Measurements from ENCODE around the gene NTMT2.

The NTMT2 gene

GRCh38 chr1:170145061-170145460 lies 698 bp upstream of the NTMT2 start:
- no peak for TF ChIP-seq CTCF (IDR thresholded peaks at IDR 0.05)
- no peak for DNase-seq (ENCODE audit: low spot score)

GRCh38 chr1:170146720-170147263 lies 1.0 kb downstream of the NTMT2 start:
- TF ChIP-seq CTCF (IDR thresholded peaks at IDR 0.05), result no peak
- H3K4me3 ChIP-seq, result no peak overlapping the region
- no peak for DNase-seq (ENCODE audit: low spot score)
- H3K27ac ChIP-seq, result no peak overlapping the region

More at GRCh38 chr1:170145061-170145460, 698 bp upstream of the NTMT2 start:
- no peak overlapping the region for H3K27ac ChIP-seq
- no peak overlapping the region for H3K4me3 ChIP-seq

DNA sequence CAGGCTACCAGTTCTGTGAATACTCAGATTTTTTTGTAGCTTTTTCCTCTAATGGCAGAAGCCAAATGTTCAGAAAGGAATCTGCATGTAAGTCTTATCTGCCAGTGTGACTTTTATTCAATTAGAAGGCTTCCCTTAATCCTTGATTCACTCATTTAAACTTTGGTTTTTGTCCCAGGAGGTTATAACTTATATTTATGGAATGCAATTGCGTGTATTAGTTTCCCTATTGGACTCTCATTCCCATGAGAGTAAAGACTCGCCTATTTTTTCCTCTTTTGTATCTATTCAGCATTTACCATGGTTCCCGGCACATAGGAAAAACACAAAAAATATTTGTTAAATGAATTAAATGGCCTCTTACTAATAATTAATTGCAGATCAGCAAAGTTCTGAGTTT lies 3.5 kb downstream of the NTMT2 start:
- DNase-seq (ENCODE audit: low spot score), result no peak
- Histone ChIP-seq H3K4me3 (no peak overlapping the region), H3K27ac (no peak overlapping the region)
- no peak for TF ChIP-seq CTCF (IDR thresholded peaks at IDR 0.05)

DNA sequence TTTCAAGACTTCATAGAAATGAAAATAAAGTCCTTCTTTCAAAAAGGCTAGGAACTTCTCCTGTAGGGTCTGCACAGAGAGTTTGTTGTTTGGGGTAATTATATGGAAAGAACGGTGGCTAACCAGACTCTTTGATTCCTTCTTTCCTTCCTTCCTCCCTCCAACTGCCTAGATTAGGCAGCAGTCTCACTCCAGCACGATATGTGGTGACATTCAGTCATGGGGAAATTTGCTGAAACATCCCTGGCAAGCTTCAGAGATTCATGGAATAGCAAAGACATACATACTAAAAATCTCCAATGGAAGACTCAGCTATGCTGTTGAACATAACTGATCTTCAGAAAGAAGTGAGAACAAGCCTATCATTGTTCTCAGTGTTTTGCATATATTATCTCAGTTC lies 4.3 kb downstream of the NTMT2 start:
- no peak overlapping the region for H3K4me3 ChIP-seq
- TF ChIP-seq CTCF (IDR thresholded peaks at IDR 0.05), result no peak
- no peak for DNase-seq (ENCODE audit: low spot score)

DNA sequence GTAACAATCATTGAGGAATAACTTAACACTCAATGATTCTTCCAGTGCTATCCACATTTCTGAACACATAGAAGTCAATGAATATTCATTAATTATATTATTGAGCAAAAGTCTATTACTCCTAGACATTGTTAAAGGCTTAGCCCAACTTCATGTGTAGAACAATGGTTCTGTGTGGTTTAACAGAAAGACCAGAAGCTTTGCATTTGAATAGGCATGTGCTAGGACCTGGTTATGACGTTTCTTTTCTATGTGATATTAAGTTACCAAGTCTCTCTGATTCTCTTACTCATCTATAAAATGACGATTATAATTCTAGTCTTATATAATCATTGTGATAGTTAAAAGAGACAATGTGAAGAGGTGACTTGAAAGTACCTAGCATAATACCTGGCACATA lies 5.2 kb downstream of the NTMT2 start:
- TF ChIP-seq CTCF (IDR thresholded peaks at IDR 0.05), result no peak
- no peak for DNase-seq (ENCODE audit: low spot score)
- Histone ChIP-seq H3K4me3 (no peak overlapping the region), H3K27ac (no peak overlapping the region)

More for the DNA sequence above, 4.3 kb downstream of the NTMT2 start:
- H3K27ac ChIP-seq, result no peak overlapping the region

GRCh38 chr1:170153417-170153816 lies 7.7 kb downstream of the NTMT2 start:
- Histone ChIP-seq H3K4me3 (no peak overlapping the region), H3K27ac (no peak overlapping the region)
- no peak for DNase-seq (ENCODE audit: low spot score)
- no peak for TF ChIP-seq CTCF (IDR thresholded peaks at IDR 0.05)

GRCh38 chr1:170155055-170155454 lies 9.3 kb downstream of the NTMT2 start:
- no peak for DNase-seq (ENCODE audit: low spot score)
- Histone ChIP-seq H3K4me3 (no peak overlapping the region), H3K27ac (no peak overlapping the region)
- no peak for TF ChIP-seq CTCF (IDR thresholded peaks at IDR 0.05)
